GM18519 (cell line): Measurements from ENCODE around the gene TRAF1.
A peak's percentile ranks its signal among the peaks of the same experiment; 100 is the strongest.
"Not testable (repeated sequence)": the region's sequence is repeated elsewhere in the genome, so short reads cannot be mapped to it uniquely, and the experiment has no call there.

ENCODE experiments used
- ATAC-seq: cut with Tn5 transposase; IDR thresholded peaks from one replicate; pipeline ENCODE4 v1.9.1; 2021; ENCODE audit warnings: mild to moderate bottlenecking, moderate library complexity; ENCODE audit not compliant: unreplicated experiment, low FRiP score

The TRAF1 gene

DNA sequence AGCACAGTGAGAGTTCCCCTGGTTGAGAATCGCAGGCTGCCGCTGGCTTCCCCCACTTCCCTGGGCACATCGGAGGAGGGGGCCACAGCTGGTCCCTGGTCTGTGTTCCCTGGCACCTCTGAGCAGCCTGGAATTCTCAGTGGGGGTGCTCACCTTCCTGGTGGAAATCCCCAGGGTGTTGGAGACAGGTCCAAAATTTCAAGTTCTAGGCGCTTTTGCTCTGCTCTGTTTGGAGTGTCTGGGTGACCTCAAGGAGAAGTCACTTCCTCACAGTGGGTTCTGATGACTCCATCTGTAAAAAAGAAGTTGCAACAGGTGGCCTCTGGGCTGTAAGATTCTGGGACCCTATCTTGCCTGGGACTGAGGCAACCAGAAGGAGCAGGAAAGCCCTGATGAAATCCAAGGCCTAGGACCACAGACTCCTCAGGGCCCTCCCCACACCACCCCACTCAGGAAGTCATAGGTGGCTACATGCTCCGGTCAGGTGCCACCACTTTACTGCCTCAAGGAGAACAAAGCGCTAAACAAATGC, at the start of gene TRAF1:
TRAF1 (minus strand) TSS at position 400 of the 532 bp plus-strand sequence. CDS start 721 bp downstream, outside the sequence.
- no peak for ATAC-seq

- ATAC-seq = no peak
Measured at GRCh38 chr9:120974921-120975320, 48.3 kb upstream of the TRAF1 start.

DNA sequence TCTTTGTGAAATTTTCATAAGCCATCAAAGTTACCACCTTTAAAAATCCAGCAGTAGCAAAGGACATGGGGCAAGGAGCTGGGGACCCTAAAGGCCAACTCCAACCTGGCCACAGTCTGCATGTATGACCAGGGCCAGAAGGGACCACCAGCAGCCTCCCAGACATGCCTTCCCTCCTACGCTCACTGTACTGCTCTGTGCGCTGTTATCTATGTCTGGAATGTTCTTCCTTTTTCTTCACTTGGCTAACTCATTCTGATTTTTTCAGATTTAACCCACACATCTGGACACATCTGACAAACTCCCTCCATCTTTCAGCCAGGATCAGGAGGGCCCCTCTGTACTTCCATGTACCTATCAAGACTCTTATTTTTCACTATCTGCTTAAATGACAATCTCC, 47.6 kb upstream of the TRAF1 start:
- ATAC-seq = no peak

DNA sequence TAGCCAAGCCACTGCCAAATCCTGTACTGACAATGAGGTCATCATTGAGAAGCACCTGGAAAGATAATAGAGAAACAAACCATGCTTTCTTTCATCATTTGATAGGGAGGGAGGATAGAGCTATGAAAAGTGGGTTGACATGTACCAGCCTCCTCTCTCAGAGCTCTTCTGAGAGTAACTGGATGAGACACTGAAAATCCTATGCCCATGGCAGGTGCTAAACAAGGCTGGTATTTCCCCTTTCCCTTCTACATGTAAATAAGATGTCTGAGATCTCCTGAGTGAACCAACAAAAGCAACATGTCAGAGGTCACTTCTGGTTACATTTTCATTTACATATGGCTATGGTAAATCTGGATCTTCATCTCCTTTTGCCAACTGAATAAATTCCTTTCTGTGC, 45.3 kb upstream of the TRAF1 start:
- no peak for ATAC-seq

GRCh38 chr9:120971471-120971870, 44.9 kb upstream of the TRAF1 start:
- not testable (repeated sequence) for ATAC-seq

DNA sequence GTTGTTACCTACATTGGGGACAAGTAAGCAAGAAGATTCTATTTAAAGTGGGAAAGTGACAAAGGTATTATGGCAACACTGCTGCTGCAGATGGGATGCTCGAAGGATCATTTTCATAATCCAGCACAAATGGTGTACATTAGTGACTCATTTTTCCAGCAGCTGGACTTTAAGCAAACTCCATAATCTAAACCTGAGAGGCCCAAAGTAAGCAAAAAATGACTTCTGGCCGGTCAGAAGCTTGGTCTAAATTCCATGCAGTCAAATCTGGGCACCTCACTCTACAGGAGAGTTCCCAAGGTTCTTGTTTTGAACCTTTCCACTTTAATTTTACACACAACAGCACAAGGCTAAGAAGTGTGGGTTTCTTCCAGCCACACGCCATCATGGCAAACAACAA, 43.6 kb upstream of the TRAF1 start:
- no peak for ATAC-seq

- no peak for ATAC-seq
Measured at GRCh38 chr9:120966013-120966369, 39.4 kb upstream of the TRAF1 start.

DNA sequence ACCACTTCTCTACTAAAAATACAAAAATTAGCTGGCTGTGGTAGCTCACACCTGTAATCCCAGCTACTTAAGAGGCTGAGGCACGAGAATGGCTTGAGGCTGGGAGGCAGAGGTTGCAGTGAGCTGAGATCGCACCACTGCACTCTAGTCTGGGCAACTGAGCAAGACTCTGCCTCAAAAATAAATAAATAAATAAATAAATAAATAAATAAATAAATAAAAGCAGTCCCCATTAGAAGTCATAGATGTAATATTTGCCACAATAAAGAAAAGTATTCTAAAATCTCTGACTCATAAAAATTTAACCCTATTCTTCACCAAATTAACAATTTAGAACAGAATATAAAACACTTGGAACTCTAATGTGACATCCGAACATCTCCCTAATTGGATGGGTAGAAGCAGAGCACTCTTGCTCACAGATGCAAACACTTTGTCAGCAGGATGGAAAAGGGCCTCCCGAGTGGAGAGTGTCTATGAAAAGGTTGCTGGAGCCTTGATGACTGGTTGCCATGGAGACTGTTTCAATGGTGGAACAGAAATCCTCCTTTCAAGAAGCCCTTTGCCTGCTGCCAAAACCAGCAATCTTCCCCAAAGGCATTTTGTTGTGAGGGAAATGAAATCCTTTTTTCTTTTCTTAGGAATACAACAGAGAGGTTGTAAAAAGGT, 38.9 kb upstream of the TRAF1 start:
- ATAC-seq = no peak

GRCh38 chr9:120961936-120962335, 35.3 kb upstream of the TRAF1 start:
- ATAC-seq = no peak

GRCh38 chr9:120960001-120960400, 33.4 kb upstream of the TRAF1 start:
- no peak for ATAC-seq

- no peak for ATAC-seq
Measured at GRCh38 chr9:120956862-120957261, 30.3 kb upstream of the TRAF1 start.

DNA sequence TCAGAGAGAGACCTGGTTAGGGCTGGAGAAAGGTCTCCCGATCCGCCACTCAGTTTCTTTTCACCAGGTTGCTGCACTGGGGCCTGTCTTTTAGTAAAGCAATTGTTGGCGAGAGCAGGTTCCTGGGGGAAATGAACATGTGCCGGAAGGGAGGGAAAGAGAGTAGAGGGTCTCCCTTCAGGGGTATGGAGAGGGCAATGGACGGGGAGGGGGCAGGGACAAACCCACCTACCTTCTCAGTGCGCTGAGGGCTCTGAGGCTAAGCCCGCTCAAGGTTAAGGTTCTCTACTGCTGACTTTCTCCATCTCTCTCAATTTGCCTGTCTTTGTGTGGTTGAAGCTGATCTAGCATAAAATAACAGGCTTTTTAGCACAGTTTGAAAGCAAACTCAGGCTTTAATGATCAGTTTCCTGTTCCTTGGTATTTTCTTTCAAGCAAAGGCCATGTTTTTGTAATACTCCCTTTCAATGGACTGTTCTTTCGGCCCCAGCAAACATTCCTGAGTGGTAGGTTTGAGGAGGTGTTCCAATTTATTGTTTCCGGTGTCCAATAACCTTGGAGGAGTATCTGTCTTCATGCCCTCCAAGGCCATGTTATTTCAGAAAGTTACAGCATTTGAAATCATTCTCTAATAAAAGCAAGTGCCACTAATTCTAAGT, 25.5 kb upstream of the TRAF1 start:
- ATAC-seq = no peak

- ATAC-seq = no peak
Measured at GRCh38 chr9:120950421-120951388, 24.1 kb upstream of the TRAF1 start.

DNA sequence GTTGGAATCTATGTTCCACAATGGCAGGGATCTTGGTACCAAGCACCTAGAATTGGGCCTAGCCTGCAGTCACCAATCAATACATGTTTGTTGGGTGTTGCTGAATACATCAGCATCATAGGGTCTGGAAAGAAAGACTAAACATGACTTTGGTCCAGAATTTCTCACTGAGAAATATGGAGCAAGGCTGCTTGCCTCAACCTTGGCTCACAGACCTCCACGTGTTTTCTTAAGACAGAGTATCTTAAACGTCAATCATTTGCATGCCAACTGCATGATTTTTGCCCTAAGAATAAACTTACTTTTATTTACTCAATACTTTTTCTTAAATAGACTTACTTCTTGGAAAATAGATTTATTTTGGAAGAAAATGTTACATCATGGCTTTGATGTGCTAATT, 22.7 kb upstream of the TRAF1 start:
- ATAC-seq = no peak

DNA sequence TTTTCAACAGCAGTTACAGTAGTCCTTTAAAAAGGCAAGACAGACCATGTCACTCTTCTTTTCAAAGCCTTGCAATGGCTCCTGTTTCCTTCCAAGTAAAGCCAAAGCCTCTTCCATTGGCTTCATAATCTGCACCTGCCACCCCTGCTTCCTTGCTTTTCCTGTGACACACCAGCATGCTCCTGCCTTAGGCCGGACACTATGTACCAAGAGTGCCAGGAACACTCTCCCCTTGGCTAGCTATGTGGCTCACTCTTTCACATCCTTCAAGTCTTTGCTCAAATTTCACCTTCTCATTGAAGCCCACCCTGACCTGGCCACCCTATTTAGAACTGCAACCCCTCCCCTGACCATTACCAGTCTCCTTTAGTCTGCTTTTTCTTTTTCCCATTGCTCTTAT, 22.2 kb upstream of the TRAF1 start:
- no peak for ATAC-seq

- ATAC-seq = no peak
Measured at GRCh38 chr9:120947222-120947621, 20.6 kb upstream of the TRAF1 start.

- no peak for ATAC-seq
Measured at GRCh38 chr9:120946259-120946658, 19.7 kb upstream of the TRAF1 start.

DNA sequence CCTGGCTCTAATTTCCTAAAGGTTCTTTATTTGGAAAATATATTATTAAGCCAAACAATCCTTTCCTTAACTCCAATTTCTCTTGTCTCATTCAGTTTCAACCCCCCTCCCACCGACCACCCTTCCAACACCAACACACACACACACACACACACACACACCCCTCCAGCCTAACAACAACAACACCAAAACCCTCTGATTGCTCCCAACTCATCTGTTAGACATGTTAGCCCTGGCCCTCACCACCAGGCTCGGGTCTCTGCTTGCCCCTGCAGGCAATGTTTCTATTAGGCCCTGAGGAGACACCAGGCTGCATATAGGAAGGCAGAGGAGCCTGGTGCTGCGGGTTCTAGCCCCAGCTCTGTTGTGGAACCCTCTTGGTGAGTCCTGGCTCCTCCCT, 18.4 kb upstream of the TRAF1 start:
- ATAC-seq = no peak

DNA sequence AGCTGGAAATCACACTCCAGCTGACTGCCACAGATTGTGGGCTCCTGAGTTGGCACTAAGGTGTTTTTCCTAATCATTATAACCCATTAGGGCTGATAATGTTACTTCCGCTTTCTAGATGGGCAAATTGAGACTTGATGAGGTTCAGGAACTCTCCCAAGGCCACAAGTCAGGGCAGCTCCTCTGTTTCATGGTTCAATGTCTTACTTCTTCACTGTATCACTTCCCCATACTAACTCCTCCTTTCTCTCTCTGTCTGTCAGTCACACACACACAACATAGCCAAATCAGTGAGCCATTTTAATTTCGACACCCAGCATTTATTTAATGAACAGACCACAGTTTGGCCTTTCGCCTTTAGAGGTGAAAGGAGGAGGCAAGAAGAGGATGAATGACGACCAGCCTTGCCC, 17.8 kb upstream of the TRAF1 start:
- peak; percentile 86 for ATAC-seq

DNA sequence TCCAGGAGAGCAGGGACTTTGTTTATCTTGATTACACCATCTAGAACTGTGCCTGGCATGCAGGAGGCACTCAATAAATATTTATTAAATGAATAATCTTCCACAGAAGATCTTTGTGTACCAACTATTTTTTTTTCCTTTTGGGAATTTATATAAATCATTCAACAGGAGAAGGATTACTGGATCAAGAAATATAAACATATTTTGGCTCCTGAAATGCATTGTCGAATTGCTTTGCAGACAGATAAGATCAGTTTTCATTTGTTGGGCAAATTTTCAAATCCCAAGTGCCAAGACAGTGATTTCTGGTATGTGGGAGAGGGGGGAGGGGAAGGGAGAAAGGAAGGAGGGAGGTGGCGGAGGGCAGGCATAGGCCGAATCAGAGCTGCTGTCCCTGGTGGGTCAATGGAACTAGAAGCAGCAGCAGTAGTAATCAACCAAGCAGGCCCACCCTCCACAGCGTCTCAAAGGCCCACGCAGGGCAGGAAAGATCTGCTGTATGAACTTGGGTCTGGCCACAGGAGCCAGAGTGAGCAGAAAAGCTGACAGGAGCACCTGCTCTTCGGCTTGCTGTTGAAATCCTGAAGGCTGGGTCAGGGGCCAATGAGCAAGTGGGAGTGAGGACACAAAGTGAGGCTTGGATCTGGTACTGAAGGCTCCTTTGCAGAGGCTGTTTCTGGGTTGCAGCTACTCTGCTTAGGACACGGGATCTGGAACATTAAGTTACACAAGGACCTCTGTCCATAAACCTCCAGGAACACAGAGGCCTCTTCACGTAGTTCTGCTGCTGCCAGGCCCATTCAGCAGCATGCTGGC, 15.8 kb upstream of the TRAF1 start:
- no peak for ATAC-seq
